GM23338 (cell line): ENCODE data around the gene GRK7. TPM values are rescaled to one million over a fixed set of nuclear protein-coding genes. Genes with fewer than 3 reads are reported as not detected.
A peak's percentile ranks its signal among the peaks of the same experiment; 100 is the strongest.

Experiments used
- ATAC-seq: fragments of 200-7000 bp; cut with Tn5 transposase; 3 replicates; pipeline ENCODE4 v1.9.1; 2020
- DNase-seq: peaks from one replicate; pipeline ENCODE4 v3.0.0-alpha.2; 2015; ENCODE audit warnings: low spot score
- H2AFZ ChIP-seq: fragments of 200-600 bp; sonication (generic); 2 replicates; pipeline ENCODE4 v1.8.0; 2016; ENCODE audit warnings: antibody characterized with exemption, mild to moderate bottlenecking, moderate library complexity
- H3F3A ChIP-seq: fragments of 200-600 bp; sonication (generic); replicated peaks from 2 replicates; pipeline ENCODE4 v1.8.0; 2017; ENCODE audit warnings: antibody characterized with exemption, mixed run types, low read depth
- H3K27ac ChIP-seq: fragments of 200-600 bp; sonication (generic); 2 replicates; pipeline ENCODE4 v1.6.1; 2016; ENCODE audit warnings: low read depth
- H3K27me3 ChIP-seq: fragments of 200-600 bp; sonication (generic); 2 replicates; pipeline ENCODE4 v1.8.0; 2016; ENCODE audit warnings: mild to moderate bottlenecking, mixed run types, moderate library complexity; ENCODE audit not compliant: insufficient read depth
- H3K36me3 ChIP-seq: fragments of 200-600 bp; sonication (generic); 2 replicates; pipeline ENCODE4 v1.8.0; 2016; ENCODE audit warnings: mild to moderate bottlenecking; ENCODE audit not compliant: insufficient read depth
- H3K4me1 ChIP-seq: fragments of 200-600 bp; sonication (generic); 2 replicates; pipeline ENCODE4 v1.8.0; 2016; ENCODE audit warnings: mild to moderate bottlenecking, moderate library complexity; ENCODE audit not compliant: insufficient read depth
- H3K4me2 ChIP-seq: fragments of 200-600 bp; sonication (generic); 2 replicates; pipeline ENCODE4 v1.7.1; 2017; ENCODE audit warnings: mixed run types
- H3K4me3 ChIP-seq: fragments of 200-600 bp; sonication (generic); 2 replicates; pipeline ENCODE4 v1.6.1; 2016; ENCODE audit warnings: mixed run types
- H3K79me2 ChIP-seq: fragments of 200-600 bp; sonication (generic); replicated peaks from 2 replicates; pipeline ENCODE4 v1.8.0; 2017; ENCODE audit warnings: mild to moderate bottlenecking; ENCODE audit not compliant: insufficient read depth
- H3K9me2 ChIP-seq: fragments of 200-600 bp; sonication (generic); 2 replicates; pipeline ENCODE4 v1.8.0; 2017; ENCODE audit not compliant: insufficient read depth
- H4K20me1 ChIP-seq: fragments of 200-600 bp; sonication (generic); replicated peaks from 2 replicates; pipeline ENCODE4 v1.8.0; 2017; ENCODE audit warnings: mild to moderate bottlenecking; ENCODE audit not compliant: insufficient read depth
- H3K27ac Mint-ChIP-seq: 2 replicates; pipeline ENCODE4 v1.8.0; 2020; ENCODE audit warnings: inconsistent platforms, mild to moderate bottlenecking, moderate library complexity, mixed read lengths
- H3K27me3 Mint-ChIP-seq: 3 replicates; pipeline ENCODE4 v1.8.0; 2022; ENCODE audit warnings: low read depth, mild to moderate bottlenecking, moderate library complexity, mixed read lengths, inconsistent platforms; ENCODE audit not compliant: insufficient read depth, poor library complexity
- H3K36me3 Mint-ChIP-seq: 3 replicates; pipeline ENCODE4 v1.8.0; 2021; ENCODE audit warnings: low read depth, mild to moderate bottlenecking, inconsistent platforms, moderate library complexity, mixed read lengths
- H3K4me1 Mint-ChIP-seq: 3 replicates; pipeline ENCODE4 v1.8.0; 2020; ENCODE audit warnings: mild to moderate bottlenecking, inconsistent platforms, mixed read lengths
- H3K4me3 Mint-ChIP-seq: 3 replicates; pipeline ENCODE4 v1.8.0; 2021; ENCODE audit warnings: moderate library complexity, mild to moderate bottlenecking, inconsistent platforms, mixed read lengths
- H3K9me3 Mint-ChIP-seq: 3 replicates; pipeline ENCODE4 v1.8.0; 2020; ENCODE audit warnings: moderate library complexity, mild to moderate bottlenecking, inconsistent platforms, mixed read lengths
- REST ChIP-seq: IDR thresholded peaks from one replicate; pipeline ENCODE4 v1.6.1; 2018; ENCODE audit warnings: antibody characterized with exemption; ENCODE audit not compliant: unreplicated experiment
- ZNF462 ChIP-seq: fragments of 250-450 bp; sonication (Bioruptor Pico); IDR thresholded peaks from 2 replicates; pipeline ENCODE4 v1.5.0; 2020; ENCODE audit warnings: mild to moderate bottlenecking, moderate library complexity
- polyA plus RNA-seq: library from polyadenylated mRNA; unstranded; fragments of >200 nt; fragmentation: Nextera tagmentation; extraction: Ambion mirVana; gene quantifications from 2 replicates; pipeline ENCODE4 v1.2.1, GENCODE V29; 2016
- total RNA-seq: library from RNA; depleted of rRNA; stranded (reverse); fragments of >200 nt; shearing (Covaris generic); gene quantifications from 2 replicates; pipeline ENCODE4 v1.2.3, GENCODE V29; 2014

GRK7 gene
- total and polyA plus RNA-seq, 2 experiments from 2014 or later: not detected

- DNase-seq: no peak
- H3K36me3 Mint-ChIP-seq: no peaks in the 10 kb centered on the region
- ATAC-seq: no peak
- TF ChIP-seq REST (no peak), ZNF462 (CRISPR knock-in tag) (no peak)
- no peaks in the 10 kb centered on the region for H3K4me1 Mint-ChIP-seq
- Histone ChIP-seq H4K20me1 (no peaks in the 10 kb centered on the region), H3K4me3 (no peak overlapping the region), H3K27ac (no peak overlapping the region), H3K79me2 (no peaks in the 10 kb centered on the region), H3K27me3 (no peaks in the 10 kb centered on the region), H2AFZ (peak overlapping the region; percentile 66; the same call in 1 of the 2 replicates), H3K4me2 (no peak overlapping the region), H3K9me2 (no peaks in the 10 kb centered on the region), H3K36me3 (no peaks in the 10 kb centered on the region), H3K4me1 (no peaks in the 10 kb centered on the region), H3F3A (no peaks in the 10 kb centered on the region)
- H3K4me3 Mint-ChIP-seq: no peak overlapping the region
- no peak overlapping the region for H3K27ac Mint-ChIP-seq
- H3K9me3 Mint-ChIP-seq: 0 out of 3 replicates have a peak, but pooled peaks cover 2% of the 10 kb centered on the region
- peaks cover 8% of the 10 kb centered on the region for H3K27me3 Mint-ChIP-seq
Observed at GRCh38 chr3:141776376-141776775, 13.2 kb downstream of the GRK7 start.
